Measurements from ENCODE around the gene DNAAF9. TPM values are rescaled to one million over a fixed set of nuclear protein-coding genes. Genes with fewer than 3 reads are reported as not detected.

The DNAAF9 gene
- total RNA-seq, 4 donors from 2014 or later: 2.2 to 6.0 (median 5.0) TPM

GRCh38 chr20:3374296-3374695 lies 33.2 kb downstream of the DNAAF9 start:
- Histone ChIP-seq H3K27ac (no peak overlapping the region), H3K4me1 (no peaks in the 10 kb centered on the region), H3K4me3 (no peak overlapping the region), H3K27me3 (no peaks in the 10 kb centered on the region), H3K9me3 (no peaks in the 10 kb centered on the region), H3K36me3 (peaks cover 0 to 12% (median 5%) of the 10 kb centered on the region in 4 donors)
- in situ Hi-C loops (cut with MboI; ENCODE audit: low pct_ligation_motif_present in 1 of 4, low pct_unique_long_range_greater_than_20kb in 1 of 4, low sequenced_read_pairs in 3 of 4) (no loop called here), intact Hi-C loops (cut with DNase I; ENCODE audit: low total_unique reads) (no loop called here)
- no peak for TF ChIP-seq POLR2AphosphoS5 (IDR thresholded peaks at IDR 0.05)
- TF ChIP-seq EP300 (IDR thresholded peaks at IDR 0.05; ENCODE audit: low read depth): no peak
- no peak for TF ChIP-seq CTCF (IDR thresholded peaks at IDR 0.05)
- no peak for TF ChIP-seq POLR2A (IDR thresholded peaks at IDR 0.05)
- DNase-seq: no peak

- H3K9me3 ChIP-seq: no peaks in the 10 kb centered on the region
- no peak overlapping the region for H3K27ac ChIP-seq
- H3K4me1 ChIP-seq: no peaks in the 10 kb centered on the region
- TF ChIP-seq POLR2A (IDR thresholded peaks at IDR 0.05) (no peak), EP300 (IDR thresholded peaks at IDR 0.05; ENCODE audit: low read depth) (no peak), POLR2AphosphoS5 (IDR thresholded peaks at IDR 0.05) (no peak), CTCF (IDR thresholded peaks at IDR 0.05) (no peak)
- 54 to 55% methylated on average over 2 of the region's 2 CpGs for WGBS, 2 donors (ENCODE audit: low coverage in 1 of 2)
- no peak overlapping the region for H3K4me3 ChIP-seq
- in situ Hi-C loops (cut with MboI; ENCODE audit: low pct_ligation_motif_present in 1 of 4, low pct_unique_long_range_greater_than_20kb in 1 of 4, low sequenced_read_pairs in 3 of 4): no loop called here
- DNase-seq: no peak
- H3K27me3 ChIP-seq: no peaks in the 10 kb centered on the region
- intact Hi-C loops (cut with DNase I; ENCODE audit: low total_unique reads): no loop called here
- H3K36me3 ChIP-seq: peaks cover 0 to 12% (median 5%) of the 10 kb centered on the region in 4 donors
These were observed 35.7 kb downstream of the DNAAF9 start for GRCh38 chr20:3371754-3372153.

- no peak overlapping the region for H3K27ac ChIP-seq
- no peaks in the 10 kb centered on the region for H3K4me1 ChIP-seq
- in situ Hi-C loops (cut with MboI; ENCODE audit: low pct_ligation_motif_present in 1 of 4, low pct_unique_long_range_greater_than_20kb in 1 of 4, low sequenced_read_pairs in 3 of 4) (no loop called here), intact Hi-C loops (cut with DNase I; ENCODE audit: low total_unique reads) (no loop called here)
- no peak for DNase-seq
- no peak overlapping the region for H3K4me3 ChIP-seq
- H3K27me3 ChIP-seq: no peaks in the 10 kb centered on the region
- no peaks in the 10 kb centered on the region for H3K36me3 ChIP-seq
- H3K9me3 ChIP-seq: no peaks in the 10 kb centered on the region
- TF ChIP-seq POLR2AphosphoS5 (IDR thresholded peaks at IDR 0.05) (no peak), POLR2A (IDR thresholded peaks at IDR 0.05) (no peak), EP300 (IDR thresholded peaks at IDR 0.05; ENCODE audit: low read depth) (no peak), CTCF (IDR thresholded peaks at IDR 0.05) (no peak)
- 62 to 80% methylated on average over 3 of the region's 3 CpGs for WGBS, 2 donors (ENCODE audit: low coverage in 1 of 2)
These were observed 40.4 kb downstream of the DNAAF9 start for GRCh38 chr20:3367089-3367488.

GRCh38 chr20:3364323-3365013 lies 43.0 kb downstream of the DNAAF9 start:
- 67 to 78% methylated on average over 3 of the region's 3 CpGs for WGBS, 2 donors (ENCODE audit: low coverage in 1 of 2)
- Histone ChIP-seq H3K4me3 (no peak overlapping the region), H3K27me3 (no peaks in the 10 kb centered on the region), H3K4me1 (no peaks in the 10 kb centered on the region), H3K36me3 (no peaks in the 10 kb centered on the region), H3K9me3 (no peaks in the 10 kb centered on the region), H3K27ac (no peak overlapping the region)
- DNase-seq: no peak
- in situ Hi-C loops (cut with MboI; ENCODE audit: low pct_ligation_motif_present in 1 of 4, low pct_unique_long_range_greater_than_20kb in 1 of 4, low sequenced_read_pairs in 3 of 4) (no loop called here), intact Hi-C loops (cut with DNase I; ENCODE audit: low total_unique reads) (no loop called here)
- TF ChIP-seq POLR2A (IDR thresholded peaks at IDR 0.05) (no peak), POLR2AphosphoS5 (IDR thresholded peaks at IDR 0.05) (no peak), EP300 (IDR thresholded peaks at IDR 0.05; ENCODE audit: low read depth) (no peak), CTCF (IDR thresholded peaks at IDR 0.05) (no peak)
